Endothelial cell of umbilical vein (primary cell): ENCODE data around the gene TLNRD1. TPM values are rescaled to one million over a fixed set of nuclear protein-coding genes. Genes with fewer than 3 reads are reported as not detected.

Source experiments
- BruUV-seq: library from RNA; stranded (reverse); fragments of 400-500 nt; replicated peaks from 2 replicates; lab custom pipeline; 2021; lab: Mats Ljungman, UMichigan
- CTCF ChIA-PET: fragments of 300-600, 350-600 bp; sonication (Branson Sonifier 250); formaldehyde crosslinking; loops from one replicate; lab custom pipeline; 2021; ENCODE audit warnings: antibody characterized with exemption, inconsistent platforms; lab: Charles Lee
- POLR2A ChIA-PET: fragments of 300-600, 350-600 bp; sonication (Branson Sonifier 250); formaldehyde crosslinking; loops from one replicate; lab custom pipeline; 2021; ENCODE audit warnings: antibody characterized with exemption, inconsistent platforms; lab: Charles Lee
- DNase-seq: peaks from one replicate; pipeline ENCODE4 v3.0.0-alpha.2; 2011; ENCODE audit warnings: low read depth, low spot score
- FAIRE-seq: peaks from 2 replicates; lab custom pipeline; 2011; peaks lifted over from hg19 to GRCh38; lab: Jason Lieb, UNC
- H2AFZ ChIP-seq: 2 replicates; pipeline ENCODE4 v1.6.0; 2012; ENCODE audit warnings: low read depth, low read length, control low read depth, inconsistent platforms
- H3K27ac ChIP-seq: 2 replicates; pipeline ENCODE4 v1.5.1; 2011; ENCODE audit warnings: low read depth, mild to moderate bottlenecking, control low read depth, low read length, moderate library complexity; ENCODE audit not compliant: insufficient read depth
- H3K27me3 ChIP-seq, 2 experiments: 2 replicates each; pipeline versions ENCODE4 v1.6.0 to v1.6.1; 2011; ENCODE audit warnings: low read length in 2 of 2, mixed read lengths in 1 of 2; ENCODE audit not compliant: control insufficient read depth in 2 of 2, insufficient read depth in 2 of 2
- H3K36me3 ChIP-seq, 2 experiments: 2 replicates in 1 of 2; 3 replicates in 1 of 2; pipeline ENCODE4 v1.5.1; 2011; ENCODE audit warnings: low read length in 2 of 2, mild to moderate bottlenecking in 1 of 2, moderate library complexity in 1 of 2; ENCODE audit not compliant: control insufficient read depth in 2 of 2, insufficient read depth in 2 of 2; ENCODE audit errors: extremely low read depth in 1 of 2
- H3K4me1 ChIP-seq: 3 replicates; pipeline ENCODE4 v1.5.1; 2011; ENCODE audit warnings: mild to moderate bottlenecking, low read length; ENCODE audit not compliant: control insufficient read depth, insufficient read depth; ENCODE audit errors: extremely low read depth
- H3K4me2 ChIP-seq: 2 replicates; pipeline ENCODE4 v1.6.1; 2011; ENCODE audit warnings: low read length, control low read depth, mixed read lengths; ENCODE audit not compliant: insufficient read depth
- H3K4me3 ChIP-seq, 3 experiments: fragments of 200-600 bp in 1 of 3; sonication (generic), shearing (Covaris generic) in 1 of 3; replicated peaks in 1 of 3; 2 replicates each; pipeline ENCODE4 v1.5.1; 2011 to 2016; ENCODE audit warnings: control low read depth in 3 of 3, low read length in 3 of 3, mild to moderate bottlenecking in 2 of 3, inconsistent platforms in 1 of 3, low read depth in 1 of 3, moderate library complexity in 1 of 3; ENCODE audit not compliant: insufficient read depth in 1 of 3
- H3K79me2 ChIP-seq: 2 replicates; pipeline ENCODE4 v1.6.0; 2012; ENCODE audit warnings: low read length, inconsistent platforms; ENCODE audit not compliant: control insufficient read depth, insufficient read depth
- H3K9ac ChIP-seq: replicated peaks from 2 replicates; pipeline ENCODE3; 2011; ENCODE audit warnings: low read length, control low read depth; ENCODE audit not compliant: insufficient read depth; ENCODE audit errors: extremely low read depth
- H3K9me1 ChIP-seq: replicated peaks from 3 replicates; pipeline ENCODE4 v1.6.0; 2011; ENCODE audit warnings: mild to moderate bottlenecking, low read length; ENCODE audit not compliant: control insufficient read depth, insufficient read depth; ENCODE audit errors: extremely low read depth
- H3K9me3 ChIP-seq: replicated peaks from 2 replicates; pipeline ENCODE4 v1.5.1; 2012; ENCODE audit warnings: low read length, inconsistent platforms; ENCODE audit not compliant: control insufficient read depth, insufficient read depth
- H4K20me1 ChIP-seq: replicated peaks from 2 replicates; pipeline ENCODE3; 2011; ENCODE audit warnings: mild to moderate bottlenecking, low read length; ENCODE audit not compliant: control insufficient read depth, insufficient read depth; ENCODE audit errors: extremely low read depth
- EZH2 ChIP-seq: IDR thresholded peaks from 2 replicates; pipeline ENCODE4 v1.6.1; 2012; ENCODE audit warnings: borderline replicate concordance, low read depth, mild to moderate bottlenecking, moderate library complexity, low read length, inconsistent platforms; ENCODE audit not compliant: severe bottlenecking
- FOS ChIP-seq: IDR thresholded peaks from 2 replicates; pipeline ENCODE4 v1.6.1; 2011; ENCODE audit warnings: mild to moderate bottlenecking, low read length, moderate library complexity, borderline replicate concordance; ENCODE audit not compliant: insufficient read depth
- GATA2 ChIP-seq: IDR thresholded peaks from 2 replicates; pipeline ENCODE4 v1.7.0; 2011; ENCODE audit warnings: low read depth, mild to moderate bottlenecking, moderate library complexity, mixed read lengths, low read length; ENCODE audit not compliant: insufficient read length, insufficient read depth
- JUN ChIP-seq: IDR thresholded peaks from 2 replicates; pipeline ENCODE4 v1.6.1; 2011; ENCODE audit warnings: borderline replicate concordance, low read depth; ENCODE audit not compliant: insufficient read length, insufficient read depth
- POLR2A ChIP-seq: IDR thresholded peaks from 2 replicates; pipeline ENCODE4 v1.6.1; 2012; ENCODE audit warnings: low read depth, mild to moderate bottlenecking, control low read depth, low read length
- POLR2AphosphoS5 ChIP-seq: IDR thresholded peaks from 2 replicates; pipeline ENCODE4 v1.6.1; 2012; ENCODE audit warnings: low read depth, mild to moderate bottlenecking, control low read depth, low read length, moderate library complexity; ENCODE audit not compliant: insufficient read depth
- dilution Hi-C: fragments of 300-500 bp; cut with MboI; formaldehyde crosslinking; loops from one replicate; pipeline ENCODE4 v1.15.0; 2019; ENCODE audit warnings: low sequenced_read_pairs; ENCODE audit not compliant: extremely low pct_ligation_motif_present
- intact Hi-C: fragments of 100-400 bp; cut with micrococcal nuclease; formaldehyde crosslinking; loops from one replicate; pipeline ENCODE4 v1.10.0; 2022
- polyA plus RNA-seq, 4 experiments: library from polyadenylated mRNA; depleted of rRNA in 3 of 4; stranded (reverse) in 3 of 4; unstranded in 1 of 4; fragments of >200 nt; gene quantifications; 2 replicates each; pipeline versions ENCODE4 v1.2.1 to v1.2.3, GENCODE V29; 2011 to 2012; ENCODE audit warnings: missing spikeins in 1 of 4
- total RNA-seq: library from RNA; stranded (reverse); gene quantifications from 2 replicates; pipeline ENCODE4 v1.2.3, GENCODE V29; 2021
- TF ChIP-seq, protein P1 (sequence below): IDR thresholded peaks from 2 replicates; pipeline ENCODE4 v1.6.1; 2011; ENCODE audit not compliant: insufficient read depth, insufficient read length
- TF ChIP-seq, protein P2 (sequence below), 2 donors: IDR thresholded peaks; 1 replicate in 1 of 2; 2 replicates in 1 of 2; pipeline ENCODE4 v1.5.1; 2011; ENCODE audit warnings: low read length in 2 of 2, mild to moderate bottlenecking in 2 of 2, moderate library complexity in 2 of 2, control low read depth in 1 of 2, inconsistent platforms in 1 of 2, low read depth in 1 of 2; ENCODE audit not compliant: insufficient read depth in 1 of 2; ENCODE audit errors: extremely low read depth in 1 of 2

The TLNRD1 gene
- total and polyA plus RNA-seq, 2 donors (not counting 3 experiments of a cell fraction or from before 2014, with no cell fraction given), result 17.8 to 33.0 TPM

DNA sequence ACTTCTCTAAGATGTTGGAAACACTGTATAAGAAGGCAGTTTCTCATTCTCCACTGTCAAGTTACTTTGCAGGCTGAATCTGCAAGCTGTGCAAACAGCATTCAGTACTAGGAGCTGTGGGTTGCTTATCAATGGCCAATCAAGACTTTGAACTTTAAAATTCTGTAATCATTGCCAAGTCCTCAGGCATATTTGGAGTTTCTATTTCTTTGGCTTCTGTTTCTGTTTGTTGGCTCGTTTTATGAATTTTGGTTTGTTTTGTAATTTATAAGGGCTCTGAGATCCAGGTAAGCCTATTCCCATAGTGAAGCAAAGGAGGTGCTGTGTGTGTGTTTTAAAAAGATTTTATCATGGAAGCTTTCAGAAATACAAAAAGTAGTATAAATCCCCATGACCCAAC lies 32.1 kb downstream of the TLNRD1 start:
- ChIA-PET CTCF (interaction anchor here (0.9 to 1.5 kb wide), 3 partner anchors 36 to 73 kb away, joined by 3 to 8 read pairs (median 4); no protein-coding TSS in a partner anchor), POLR2A (no interaction called here)
- Histone ChIP-seq H3K36me3 (no peaks in the 10 kb centered on the region), H3K4me3 (no peak overlapping the region), H3K4me1 (peaks cover 27% of the 10 kb centered on the region), H3K9me3 (no peaks in the 10 kb centered on the region), H3K4me2 (no peak overlapping the region), H3K27me3 (no peaks in the 10 kb centered on the region), H2AFZ (no peak overlapping the region), H3K79me2 (no peaks in the 10 kb centered on the region), H3K9me1 (no peaks in the 10 kb centered on the region), H4K20me1 (no peaks in the 10 kb centered on the region), H3K9ac (no peak overlapping the region), H3K27ac (no peak overlapping the region)
- intact Hi-C loops (no loop called here), dilution Hi-C loops (no loop called here)
- FAIRE-seq (no peak), DNase-seq (no peak)
- no TSS peak for BruUV-seq
- no peak for TF ChIP-seq POLR2A
- TF ChIP-seq, protein P1, sequence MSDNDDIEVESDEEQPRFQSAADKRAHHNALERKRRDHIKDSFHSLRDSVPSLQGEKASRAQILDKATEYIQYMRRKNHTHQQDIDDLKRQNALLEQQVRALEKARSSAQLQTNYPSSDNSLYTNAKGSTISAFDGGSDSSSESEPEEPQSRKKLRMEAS, result no peak
- TF ChIP-seq FOS, result no peak
- no peak for TF ChIP-seq EZH2
- no peak for TF ChIP-seq JUN

DNA sequence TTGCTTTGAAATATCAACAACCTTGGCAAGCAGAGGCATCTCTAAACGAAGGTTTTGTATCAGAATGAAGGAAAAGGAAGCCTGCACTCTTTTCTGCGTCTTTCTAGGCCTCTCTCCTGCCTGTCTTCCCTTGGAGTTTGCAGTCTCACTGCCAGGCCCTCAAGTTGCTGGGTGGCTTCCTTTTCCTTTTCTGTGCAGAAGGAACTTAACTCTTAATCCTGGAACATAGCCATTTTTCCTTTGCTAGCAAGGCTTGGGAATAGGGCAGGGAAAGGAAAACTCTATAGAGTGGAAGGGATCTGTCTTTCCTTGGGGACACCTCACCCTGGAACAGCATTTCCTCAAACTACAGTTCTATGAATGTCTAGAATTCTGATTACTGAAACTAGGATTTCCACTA lies 32.8 kb downstream of the TLNRD1 start:
- dilution Hi-C loops (no loop called here), intact Hi-C loops (no loop called here)
- H3K27me3 ChIP-seq, result no peaks in the 10 kb centered on the region
- FAIRE-seq (no peak), DNase-seq (peak; percentile 58)
- no peaks in the 10 kb centered on the region for H4K20me1 ChIP-seq
- no peaks in the 10 kb centered on the region for H3K36me3 ChIP-seq
- peaks cover 31% of the 10 kb centered on the region for H3K4me1 ChIP-seq
- no peak overlapping the region for H3K9ac ChIP-seq
- no peaks in the 10 kb centered on the region for H3K79me2 ChIP-seq
- H3K4me3 ChIP-seq, result no peak overlapping the region
- ChIA-PET POLR2A (no interaction called here), CTCF (interaction anchor here (0.9 to 1.5 kb wide), 2 partner anchors 35 to 73 kb away, joined by 4 to 8 read pairs; no protein-coding TSS in a partner anchor)
- TF ChIP-seq EZH2, result no peak
- TF ChIP-seq GATA2, result no peak
- TF ChIP-seq POLR2AphosphoS5, result no peak
- TF ChIP-seq, protein P2, sequence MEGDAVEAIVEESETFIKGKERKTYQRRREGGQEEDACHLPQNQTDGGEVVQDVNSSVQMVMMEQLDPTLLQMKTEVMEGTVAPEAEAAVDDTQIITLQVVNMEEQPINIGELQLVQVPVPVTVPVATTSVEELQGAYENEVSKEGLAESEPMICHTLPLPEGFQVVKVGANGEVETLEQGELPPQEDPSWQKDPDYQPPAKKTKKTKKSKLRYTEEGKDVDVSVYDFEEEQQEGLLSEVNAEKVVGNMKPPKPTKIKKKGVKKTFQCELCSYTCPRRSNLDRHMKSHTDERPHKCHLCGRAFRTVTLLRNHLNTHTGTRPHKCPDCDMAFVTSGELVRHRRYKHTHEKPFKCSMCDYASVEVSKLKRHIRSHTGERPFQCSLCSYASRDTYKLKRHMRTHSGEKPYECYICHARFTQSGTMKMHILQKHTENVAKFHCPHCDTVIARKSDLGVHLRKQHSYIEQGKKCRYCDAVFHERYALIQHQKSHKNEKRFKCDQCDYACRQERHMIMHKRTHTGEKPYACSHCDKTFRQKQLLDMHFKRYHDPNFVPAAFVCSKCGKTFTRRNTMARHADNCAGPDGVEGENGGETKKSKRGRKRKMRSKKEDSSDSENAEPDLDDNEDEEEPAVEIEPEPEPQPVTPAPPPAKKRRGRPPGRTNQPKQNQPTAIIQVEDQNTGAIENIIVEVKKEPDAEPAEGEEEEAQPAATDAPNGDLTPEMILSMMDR (IDR thresholded peaks at IDR 0.05; ENCODE audit: extremely low read depth in 1 of 2, insufficient read depth in 1 of 2, low read depth in 1 of 2, low read length in 2 of 2), result no peak
- TF ChIP-seq, protein P1, result no peak
- TF ChIP-seq FOS, result no peak
- no peak for TF ChIP-seq JUN
- H3K9me3 ChIP-seq, result no peaks in the 10 kb centered on the region
- peak overlapping the region; percentile 22 for H3K27ac ChIP-seq
- peak overlapping the region; percentile 94 for H2AFZ ChIP-seq
- BruUV-seq, result no TSS peak
- peak overlapping the region; percentile 24 for H3K4me2 ChIP-seq
- no peaks in the 10 kb centered on the region for H3K9me1 ChIP-seq
